Cardiac septum (tissue), 1 donor: ENCODE results near the gene NCBP3. TPM values are rescaled to one million over a fixed set of nuclear protein-coding genes. Genes with fewer than 3 reads are reported as not detected.

Experiments used
- DNase-seq: peaks from one replicate; pipeline ENCODE4 v3.0.0-alpha.2; 2020; ENCODE audit warnings: low spot score
- intact Hi-C: fragments of 100-400 bp; cut with DNase I; formaldehyde crosslinking; loops from one replicate; pipeline ENCODE4 v1.14.0; 2022
- total RNA-seq: library from RNA; stranded (reverse); fragmentation: NEBNext Ultra II Directional; extraction: Animal tissue kit (Norgen Biotek cat#: 25700); gene quantifications from one replicate; pipeline ENCODE4 v1.2.1, GENCODE V29; 2021
- donor health status: DM: no; HTN: no; CAD: no.

The NCBP3 gene
- total RNA-seq, 1 donor from 2014 or later = 32.8 TPM

GRCh38 chr17:3768341-3768740 lies 77.7 kb downstream of the NCBP3 start:
- no peak for DNase-seq
- intact Hi-C loops = no loop called here

GRCh38 chr17:3766779-3767178 lies 79.3 kb downstream of the NCBP3 start:
- DNase-seq = no peak
- intact Hi-C loops = no loop called here

GRCh38 chr17:3765981-3766380 lies 80.1 kb downstream of the NCBP3 start:
- DNase-seq = no peak
- intact Hi-C loops = no loop called here

GRCh38 chr17:3763777-3764170 lies 82.3 kb downstream of the NCBP3 start:
- DNase-seq = no peak

GRCh38 chr17:3762922-3763776 lies 82.9 kb downstream of the NCBP3 start:
- intact Hi-C loops = no loop called here

More at GRCh38 chr17:3763777-3764170, 82.3 kb downstream of the NCBP3 start:
- intact Hi-C loops = no loop called here

GRCh38 chr17:3761918-3762380 lies 84.1 kb downstream of the NCBP3 start:
- no peak for DNase-seq
- intact Hi-C loops = no loop called here

More at GRCh38 chr17:3762922-3763776, 82.9 kb downstream of the NCBP3 start:
- no peak for DNase-seq

- DNase-seq = no peak
- intact Hi-C loops = no loop called here
Measured at GRCh38 chr17:3761036-3761917, 84.8 kb downstream of the NCBP3 start.

GRCh38 chr17:3759597-3760216 lies 86.3 kb downstream of the NCBP3 start:
- DNase-seq = no peak
- intact Hi-C loops = no loop called here

- DNase-seq = no peak
Measured at GRCh38 chr17:3755335-3756030, 90.6 kb downstream of the NCBP3 start.

GRCh38 chr17:3754458-3755334 lies 91.3 kb downstream of the NCBP3 start:
- peak; percentile 87 for DNase-seq
- intact Hi-C loops = no loop called here

More at GRCh38 chr17:3755335-3756030, 90.6 kb downstream of the NCBP3 start:
- intact Hi-C loops = no loop called here

- intact Hi-C loops = no loop called here
- DNase-seq = no peak
Measured at GRCh38 chr17:3754066-3754457, 92.0 kb downstream of the NCBP3 start.

- no peak for DNase-seq
- intact Hi-C loops = no loop called here
Measured at GRCh38 chr17:3753624-3754023, 92.4 kb downstream of the NCBP3 start.

Other genes starting within 250 kb of the NCBP3 start
- gene TRPV1, start 236.8 kb downstream of the NCBP3 start, total RNA-seq = 4.8 TPM
- gene SHPK, start 210.0 kb downstream of the NCBP3 start, total RNA-seq = 4.8 TPM
- gene CTNS, start 209.5 kb downstream of the NCBP3 start, total RNA-seq = 6.4 TPM
- gene TAX1BP3, start 177.7 kb downstream of the NCBP3 start, total RNA-seq = 158 TPM
- gene EMC6, start 177.4 kb downstream of the NCBP3 start, total RNA-seq = 54.0 TPM
- gene P2RX5, start 150.1 kb downstream of the NCBP3 start, total RNA-seq = 37.9 TPM
- 0.30 TPM for gene HASPIN, start 122.3 kb downstream of the NCBP3 start, total RNA-seq
- gene ITGAE, start 45.1 kb downstream of the NCBP3 start, total RNA-seq = 20.3 TPM
- 5.2 TPM for gene CAMKK1, start 46.8 kb upstream of the NCBP3 start, total RNA-seq
- 5.1 TPM for gene P2RX1, start 70.2 kb upstream of the NCBP3 start, total RNA-seq
- gene ATP2A3, start 118.2 kb upstream of the NCBP3 start, total RNA-seq = 8.9 TPM